ENCODE measurements around the gene DDX56.

- TF ChIP-seq CTCF (conservative IDR thresholded peaks at IDR 0.05; ENCODE audit: low read depth, low read length): peak; percentile 89
- no peak for TF ChIP-seq EZH2 (IDR thresholded peaks at IDR 0.05; ENCODE audit: low read length, unreplicated experiment)
- TF ChIP-seq EZH2phosphoT487 (IDR thresholded peaks at IDR 0.05; ENCODE audit: borderline replicate concordance, low read length): no peak
Measured at GRCh38 chr7:44565097-44565794, 8.5 kb downstream of the DDX56 start.
